ENCODE measurements around the gene GNB5.

DNA sequence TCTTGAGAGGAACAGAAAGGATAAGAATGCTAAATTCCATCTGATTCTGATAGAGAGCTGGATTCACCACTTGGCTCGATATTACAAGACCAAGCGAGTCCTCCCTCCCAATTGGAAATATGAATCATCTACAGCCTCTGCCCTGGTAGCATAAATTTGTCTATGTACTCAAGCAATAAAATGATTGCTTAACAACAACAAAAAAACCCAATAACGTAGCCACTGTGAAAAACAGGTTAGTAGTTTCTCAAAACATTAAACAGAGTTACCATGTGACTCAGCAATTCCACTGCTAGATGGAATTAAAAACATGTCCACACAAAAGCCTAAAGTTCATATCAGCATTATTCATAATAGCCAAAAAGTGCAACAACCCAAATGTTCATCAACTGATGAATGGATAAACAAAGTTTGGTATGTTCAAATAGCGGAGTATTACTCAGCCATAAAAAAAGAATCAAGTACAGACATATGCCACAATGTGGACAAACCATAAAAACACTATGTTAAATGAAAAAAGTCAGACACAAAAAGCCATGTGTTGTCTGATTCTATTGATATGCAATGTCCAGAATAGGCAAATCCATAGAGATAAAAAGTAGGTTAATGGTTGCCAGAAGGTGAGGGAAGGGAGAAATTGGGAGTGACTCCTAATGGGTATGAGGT lies 95.5 kb downstream of the GNB5 start:
- TF ChIP-seq, protein P1, sequence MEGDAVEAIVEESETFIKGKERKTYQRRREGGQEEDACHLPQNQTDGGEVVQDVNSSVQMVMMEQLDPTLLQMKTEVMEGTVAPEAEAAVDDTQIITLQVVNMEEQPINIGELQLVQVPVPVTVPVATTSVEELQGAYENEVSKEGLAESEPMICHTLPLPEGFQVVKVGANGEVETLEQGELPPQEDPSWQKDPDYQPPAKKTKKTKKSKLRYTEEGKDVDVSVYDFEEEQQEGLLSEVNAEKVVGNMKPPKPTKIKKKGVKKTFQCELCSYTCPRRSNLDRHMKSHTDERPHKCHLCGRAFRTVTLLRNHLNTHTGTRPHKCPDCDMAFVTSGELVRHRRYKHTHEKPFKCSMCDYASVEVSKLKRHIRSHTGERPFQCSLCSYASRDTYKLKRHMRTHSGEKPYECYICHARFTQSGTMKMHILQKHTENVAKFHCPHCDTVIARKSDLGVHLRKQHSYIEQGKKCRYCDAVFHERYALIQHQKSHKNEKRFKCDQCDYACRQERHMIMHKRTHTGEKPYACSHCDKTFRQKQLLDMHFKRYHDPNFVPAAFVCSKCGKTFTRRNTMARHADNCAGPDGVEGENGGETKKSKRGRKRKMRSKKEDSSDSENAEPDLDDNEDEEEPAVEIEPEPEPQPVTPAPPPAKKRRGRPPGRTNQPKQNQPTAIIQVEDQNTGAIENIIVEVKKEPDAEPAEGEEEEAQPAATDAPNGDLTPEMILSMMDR (IDR thresholded peaks at IDR 0.05; ENCODE audit: poor library complexity): no peak
- TF ChIP-seq EZH2 (IDR thresholded peaks at IDR 0.05; ENCODE audit: borderline replicate concordance): no peak

All from hepatocyte (in vitro differentiated cells).